Left lung (tissue), 10 donors: ENCODE data around the gene DONSON. TPM values are rescaled to one million over a fixed set of nuclear protein-coding genes. Genes with fewer than 3 reads are reported as not detected.

ENCODE experiments used
- ATAC-seq: fragments of 200-7000 bp; cut with Tn5 transposase; one replicate; pipeline ENCODE4 v1.9.1; 2020; ENCODE audit warnings: moderate library complexity
- DNase-seq, 4 donors: peaks; one replicate each; pipeline ENCODE4 v3.0.0-alpha.2; 2013 to 2020
- H3K27ac ChIP-seq, 2 donors: fragments of 200-600 bp; sonication (generic) in 1 of 2; one replicate each; pipeline versions ENCODE4 v1.5.0 to v1.8.0; 2020 to 2021
- H3K27me3 ChIP-seq, 2 donors: fragments of 200-600 bp; sonication (generic) in 1 of 2; one replicate each; pipeline versions ENCODE4 v1.5.0 to v1.8.0; 2020 to 2021
- H3K36me3 ChIP-seq, 2 donors: fragments of 200-600 bp; sonication (generic) in 1 of 2; one replicate each; pipeline versions ENCODE4 v1.5.0 to v1.8.0; 2020 to 2021
- H3K4me1 ChIP-seq, 2 donors: fragments of 200-600 bp; one replicate each; pipeline ENCODE4 v1.8.0; 2021
- H3K4me3 ChIP-seq, 2 donors: fragments of 200-600 bp; sonication (generic) in 1 of 2; one replicate each; pipeline versions ENCODE4 v1.5.0 to v1.8.0; 2020 to 2021; ENCODE audit warnings: mild to moderate bottlenecking in 1 of 2
- H3K9me3 ChIP-seq, 2 donors: fragments of 200-600 bp; sonication (generic) in 1 of 2; one replicate each; pipeline versions ENCODE4 v1.5.0 to v1.8.0; 2020 to 2021
- intact Hi-C, 2 donors: fragments of 100-400 bp; cut with DNase I; formaldehyde crosslinking; loops; one replicate each; pipeline versions ENCODE4 v1.11.2 to v1.14.2; 2022
- polyA plus RNA-seq, 6 donors: library from polyadenylated mRNA; unstranded; fragments of 120-200 nt; gene quantifications; one replicate each; pipeline ENCODE4 v1.2.1, GENCODE V29; 2013; ENCODE audit not compliant: insufficient read length in 6 of 6
- total RNA-seq, 2 donors: library from RNA; stranded (reverse); fragmentation: NEBNext Ultra II Directional; extraction: Animal tissue kit (Norgen Biotek cat#: 25700); gene quantifications; one replicate each; pipeline ENCODE4 v1.2.1, GENCODE V29; 2021
- TF ChIP-seq, protein P1 (sequence below), 2 donors: fragments of 200-600 bp; sonication (generic) in 1 of 2; IDR thresholded peaks; one replicate each; pipeline versions ENCODE4 v1.5.0 to v1.8.0; 2021; ENCODE audit warnings: antibody characterized with exemption in 2 of 2
- donor health status: DM: no; HTN: yes; CAD: no.
- donor health status: DM: no; HTN: no; CAD: no.

The DONSON gene
- total and polyA plus RNA-seq, 8 donors: 14.3 to 51.2 (median 38.6) TPM

DNA sequence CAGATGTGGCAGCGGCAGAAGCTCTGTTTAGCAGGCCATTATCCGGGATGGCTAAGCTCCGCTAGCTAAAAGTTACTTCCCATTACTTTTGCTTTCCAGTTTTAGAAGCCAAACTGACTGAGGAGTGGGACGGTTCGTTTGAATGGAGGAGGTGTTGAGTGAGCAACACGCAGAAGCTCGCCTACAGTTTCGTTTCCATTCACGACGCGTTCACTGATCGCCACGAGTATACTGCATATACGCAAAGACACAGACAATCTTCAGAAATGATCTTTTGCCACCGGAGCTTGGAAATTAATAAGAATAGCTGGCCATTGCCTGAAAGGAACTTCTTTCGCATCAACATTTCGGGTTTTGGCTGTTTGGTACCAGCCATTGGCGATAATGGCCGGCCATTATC is 31.0 kb downstream of the DONSON start:
- Histone ChIP-seq H3K4me3 (no peak overlapping the region), H3K36me3 (peaks cover 6 to 96% of the 10 kb centered on the region in 2 donors), H3K9me3 (no peaks in the 10 kb centered on the region), H3K27ac (no peak overlapping the region), H3K27me3 (no peaks in the 10 kb centered on the region), H3K4me1 (peaks cover 0 to 15% of the 10 kb centered on the region in 2 donors)
- TF ChIP-seq, protein P1, sequence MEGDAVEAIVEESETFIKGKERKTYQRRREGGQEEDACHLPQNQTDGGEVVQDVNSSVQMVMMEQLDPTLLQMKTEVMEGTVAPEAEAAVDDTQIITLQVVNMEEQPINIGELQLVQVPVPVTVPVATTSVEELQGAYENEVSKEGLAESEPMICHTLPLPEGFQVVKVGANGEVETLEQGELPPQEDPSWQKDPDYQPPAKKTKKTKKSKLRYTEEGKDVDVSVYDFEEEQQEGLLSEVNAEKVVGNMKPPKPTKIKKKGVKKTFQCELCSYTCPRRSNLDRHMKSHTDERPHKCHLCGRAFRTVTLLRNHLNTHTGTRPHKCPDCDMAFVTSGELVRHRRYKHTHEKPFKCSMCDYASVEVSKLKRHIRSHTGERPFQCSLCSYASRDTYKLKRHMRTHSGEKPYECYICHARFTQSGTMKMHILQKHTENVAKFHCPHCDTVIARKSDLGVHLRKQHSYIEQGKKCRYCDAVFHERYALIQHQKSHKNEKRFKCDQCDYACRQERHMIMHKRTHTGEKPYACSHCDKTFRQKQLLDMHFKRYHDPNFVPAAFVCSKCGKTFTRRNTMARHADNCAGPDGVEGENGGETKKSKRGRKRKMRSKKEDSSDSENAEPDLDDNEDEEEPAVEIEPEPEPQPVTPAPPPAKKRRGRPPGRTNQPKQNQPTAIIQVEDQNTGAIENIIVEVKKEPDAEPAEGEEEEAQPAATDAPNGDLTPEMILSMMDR (IDR thresholded peaks at IDR 0.05): no peak
- no peak for ATAC-seq
- no peak for DNase-seq
- intact Hi-C loops: no loop called here

DNA sequence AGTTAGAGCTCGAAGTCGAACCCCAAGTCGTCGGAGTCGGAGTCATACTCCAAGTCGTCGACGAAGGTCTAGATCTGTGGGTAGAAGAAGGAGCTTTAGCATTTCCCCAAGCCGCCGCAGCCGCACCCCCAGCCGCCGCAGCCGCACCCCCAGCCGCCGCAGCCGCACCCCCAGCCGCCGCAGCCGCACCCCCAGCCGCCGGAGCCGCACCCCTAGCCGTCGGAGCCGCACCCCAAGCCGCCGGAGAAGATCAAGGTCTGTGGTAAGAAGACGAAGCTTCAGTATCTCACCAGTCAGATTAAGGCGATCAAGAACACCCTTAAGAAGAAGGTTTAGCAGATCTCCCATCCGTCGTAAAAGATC is 33.5 kb downstream of the DONSON start:
- H3K27me3 ChIP-seq: no peaks in the 10 kb centered on the region
- TF ChIP-seq, protein P1 (IDR thresholded peaks at IDR 0.05): no peak
- peaks cover 10 to 96% of the 10 kb centered on the region in 2 donors for H3K36me3 ChIP-seq
- ATAC-seq (no peak), DNase-seq (no peak)
- H3K27ac ChIP-seq: no peak overlapping the region
- H3K4me3 ChIP-seq: no peak overlapping the region
- H3K4me1 ChIP-seq: peaks cover 0 to 12% of the 10 kb centered on the region in 2 donors
- intact Hi-C loops: no loop called here
- no peaks in the 10 kb centered on the region for H3K9me3 ChIP-seq

DNA sequence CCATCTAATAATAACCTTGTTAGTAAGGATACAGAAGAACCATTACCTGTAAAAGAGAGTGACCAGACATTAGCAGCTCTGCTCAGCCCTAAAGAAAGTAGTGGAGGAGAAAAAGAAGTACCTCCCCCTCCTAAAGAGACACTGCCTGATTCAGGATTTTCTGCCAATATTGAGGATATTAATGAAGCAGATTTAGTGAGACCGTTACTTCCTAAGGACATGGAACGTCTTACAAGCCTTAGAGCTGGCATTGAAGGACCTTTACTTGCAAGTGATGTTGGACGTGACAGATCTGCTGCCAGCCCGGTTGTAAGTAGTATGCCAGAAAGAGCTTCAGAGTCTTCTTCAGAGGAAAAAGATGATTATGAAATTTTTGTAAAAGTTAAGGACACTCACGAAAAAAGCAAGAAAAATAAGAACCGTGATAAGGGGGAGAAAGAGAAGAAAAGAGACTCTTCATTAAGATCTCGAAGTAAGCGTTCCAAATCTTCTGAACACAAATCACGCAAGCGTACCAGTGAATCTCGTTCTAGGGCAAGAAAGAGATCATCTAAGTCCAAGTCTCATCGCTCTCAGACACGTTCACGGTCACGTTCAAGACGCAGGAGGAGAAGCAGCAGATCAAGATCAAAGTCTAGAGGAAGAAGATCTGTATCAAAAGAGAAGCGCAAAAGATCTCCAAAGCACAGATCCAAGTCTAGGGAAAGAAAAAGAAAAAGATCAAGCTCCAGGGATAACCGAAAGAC is 34.1 kb downstream of the DONSON start:
- Histone ChIP-seq H3K4me1 (peaks cover 0 to 12% of the 10 kb centered on the region in 2 donors), H3K36me3 (peaks cover 7 to 96% of the 10 kb centered on the region in 2 donors), H3K27ac (no peak overlapping the region), H3K27me3 (no peaks in the 10 kb centered on the region), H3K4me3 (no peak overlapping the region), H3K9me3 (no peaks in the 10 kb centered on the region)
- no peak for DNase-seq
- intact Hi-C loops: no loop called here
- TF ChIP-seq, protein P1 (IDR thresholded peaks at IDR 0.05): no peak
- no peak for ATAC-seq

DNA sequence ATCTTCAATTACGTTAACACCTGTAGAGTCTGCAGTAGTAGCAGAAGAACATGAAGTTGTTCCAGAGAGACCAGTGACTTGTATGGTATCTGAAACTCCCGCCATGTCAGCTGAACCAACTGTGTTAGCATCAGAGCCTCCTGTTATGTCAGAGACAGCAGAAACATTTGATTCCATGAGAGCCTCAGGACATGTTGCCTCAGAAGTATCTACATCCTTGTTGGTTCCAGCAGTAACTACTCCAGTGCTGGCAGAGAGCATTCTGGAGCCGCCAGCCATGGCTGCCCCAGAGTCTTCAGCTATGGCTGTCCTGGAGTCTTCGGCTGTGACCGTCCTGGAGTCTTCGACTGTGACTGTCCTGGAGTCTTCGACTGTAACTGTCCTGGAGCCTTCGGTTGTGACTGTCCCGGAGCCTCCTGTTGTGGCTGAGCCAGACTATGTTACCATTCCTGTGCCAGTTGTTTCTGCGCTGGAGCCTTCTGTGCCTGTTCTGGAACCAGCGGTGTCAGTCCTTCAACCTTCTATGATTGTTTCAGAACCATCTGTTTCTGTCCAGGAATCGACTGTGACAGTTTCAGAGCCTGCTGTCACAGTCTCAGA is 35.4 kb downstream of the DONSON start:
- Histone ChIP-seq H3K4me1 (peaks cover 0 to 18% of the 10 kb centered on the region in 2 donors), H3K36me3 (peaks cover 7 to 96% of the 10 kb centered on the region in 2 donors), H3K9me3 (no peaks in the 10 kb centered on the region), H3K27me3 (no peaks in the 10 kb centered on the region), H3K27ac (no peak overlapping the region), H3K4me3 (no peak overlapping the region)
- intact Hi-C loops: no loop called here
- DNase-seq (no peak), ATAC-seq (no peak)
- TF ChIP-seq, protein P1 (IDR thresholded peaks at IDR 0.05): no peak
